SK-N-SH treated with all-trans-retinoic acid at 6 μM for 48 hours (cell line): ENCODE measurements around the gene PRR13.

Experiments
- ARNTL ChIP-seq: fragments of 450-650 bp; formaldehyde crosslinking; IDR thresholded peaks from 2 replicates; pipeline ENCODE4 v1.5.0; 2020; ENCODE audit warnings: low read depth, mild to moderate bottlenecking, moderate library complexity, borderline replicate concordance
- CSDC2 ChIP-seq: fragments of 250-450 bp; sonication (Bioruptor Pico); IDR thresholded peaks from 2 replicates; pipeline ENCODE4 v1.5.0; 2020; ENCODE audit warnings: mild to moderate bottlenecking, moderate library complexity
- CSRNP3 ChIP-seq: fragments of 250-450 bp; sonication (Bioruptor Pico); IDR thresholded peaks from 2 replicates; pipeline ENCODE4 v1.5.1; 2021; ENCODE audit warnings: mild to moderate bottlenecking, moderate library complexity
- GLIS3 ChIP-seq: fragments of 250-450 bp; sonication (Bioruptor Pico); IDR thresholded peaks from 2 replicates; pipeline ENCODE4 v1.5.0; 2020; ENCODE audit warnings: mild to moderate bottlenecking, moderate library complexity
- PATZ1 ChIP-seq: fragments of 250-450 bp; sonication (Bioruptor Pico); IDR thresholded peaks from 2 replicates; pipeline ENCODE4 v1.8.0; 2020; ENCODE audit warnings: mild to moderate bottlenecking, moderate library complexity, borderline replicate concordance
- RARB ChIP-seq: fragments of 250-450 bp; sonication (Bioruptor Pico); IDR thresholded peaks from 2 replicates; pipeline ENCODE4 v1.8.0; 2021; ENCODE audit warnings: mild to moderate bottlenecking, moderate library complexity

GRCh38 chr12:53441040-53441833 lies at the start of gene PRR13:
- TF ChIP-seq ARNTL (CRISPR knock-in tag): no peak
- TF ChIP-seq RARB (CRISPR knock-in tag): no peak
- no peak for TF ChIP-seq PATZ1 (CRISPR knock-in tag)
- TF ChIP-seq GLIS3 (CRISPR knock-in tag): no peak
- no peak for TF ChIP-seq CSDC2
- TF ChIP-seq CSRNP3: no peak
